Stimulated activated CD4-positive, alpha-beta T cell treated with anti-CD3 and anti-CD28 coated beads, TNF-alpha, amount 100 ng/mL, for 24 hours (primary cell): ENCODE results near the gene KRT38.
"Not testable (repeated sequence)": the region's sequence is repeated elsewhere in the genome, so short reads cannot be mapped to it uniquely, and the experiment has no call there.

Source experiments
- DNase-seq, 3 experiments: peaks; one replicate each; pipeline ENCODE4 v3.0.0-alpha.2; 2020; ENCODE audit warnings: low read depth in 3 of 3

The KRT38 gene

GRCh38 chr17:41462705-41463104, 21.9 kb upstream of the KRT38 start:
- DNase-seq, result no peak

- no peak for DNase-seq
Observed at GRCh38 chr17:41457676-41458075, 16.9 kb upstream of the KRT38 start.

- no peak for DNase-seq
Observed at GRCh38 chr17:41456204-41456603, 15.4 kb upstream of the KRT38 start.

GRCh38 chr17:41455236-41455635, 14.5 kb upstream of the KRT38 start:
- no peak for DNase-seq

- DNase-seq, result no peak
Observed at GRCh38 chr17:41453066-41453465, 12.3 kb upstream of the KRT38 start.

GRCh38 chr17:41452281-41452680, 11.5 kb upstream of the KRT38 start:
- DNase-seq, result no peak

- no peak for DNase-seq
Observed at GRCh38 chr17:41451154-41451728, 10.5 kb upstream of the KRT38 start.

GRCh38 chr17:41449008-41449407, 8.2 kb upstream of the KRT38 start:
- no peak for DNase-seq

- DNase-seq, result no peak
Observed at GRCh38 chr17:41448506-41448905, 7.7 kb upstream of the KRT38 start.

GRCh38 chr17:41446806-41447205, 6.0 kb upstream of the KRT38 start:
- DNase-seq, result no peak

GRCh38 chr17:41444640-41445039, 3.9 kb upstream of the KRT38 start:
- no peak for DNase-seq

GRCh38 chr17:41444186-41444585, 3.4 kb upstream of the KRT38 start:
- no peak for DNase-seq

- no peak for DNase-seq
Observed at GRCh38 chr17:41442739-41443138, 2.0 kb upstream of the KRT38 start.

- DNase-seq, result no peak
Observed at GRCh38 chr17:41439375-41439774, 1.4 kb downstream of the KRT38 start.

GRCh38 chr17:41437769-41438168, 3.0 kb downstream of the KRT38 start:
- DNase-seq, result no peak

GRCh38 chr17:41437254-41437653, 3.5 kb downstream of the KRT38 start:
- no peak for DNase-seq

- DNase-seq, result no peak
Observed at GRCh38 chr17:41434415-41434814, 6.4 kb downstream of the KRT38 start.

GRCh38 chr17:41434005-41434404, 6.8 kb downstream of the KRT38 start:
- no peak for DNase-seq

GRCh38 chr17:41433586-41433985, 7.2 kb downstream of the KRT38 start:
- no peak for DNase-seq

- DNase-seq, result not testable (repeated sequence)
Observed at GRCh38 chr17:41430376-41430775, 10.4 kb downstream of the KRT38 start.

GRCh38 chr17:41429667-41430066, 11.1 kb downstream of the KRT38 start:
- DNase-seq, result no peak

- DNase-seq, result no peak
Observed at GRCh38 chr17:41428591-41429291, 12.0 kb downstream of the KRT38 start.

- DNase-seq, result no peak
Observed at GRCh38 chr17:41424111-41424635, 16.6 kb downstream of the KRT38 start, which contains the start of gene KRT37. TSS of gene KRT37 (minus strand) at chr17:41424585. CDS start at chr17:41424523, 62 bp downstream.
